Retinal pigment epithelial cell (primary cell): ENCODE measurements around the gene DIAPH3.
"Not testable (repeated sequence)": the region's sequence is repeated elsewhere in the genome, so short reads cannot be mapped to it uniquely, and the experiment has no call there.

Experiments used
- DNase-seq: peaks from one replicate; pipeline ENCODE4 v3.0.0-alpha.2; 2010; ENCODE audit warnings: low read depth
- H3K4me3 ChIP-seq: 2 replicates; pipeline ENCODE4 v1.5.1; 2011; ENCODE audit warnings: mild to moderate bottlenecking, low read length, control low read depth, moderate library complexity
- TF ChIP-seq, protein P1 (sequence below): conservative IDR thresholded peaks from 2 replicates; pipeline ENCODE4 v1.5.1; 2011; ENCODE audit warnings: low read depth, low read length, control low read depth, inconsistent platforms

Gene DIAPH3, protein sequence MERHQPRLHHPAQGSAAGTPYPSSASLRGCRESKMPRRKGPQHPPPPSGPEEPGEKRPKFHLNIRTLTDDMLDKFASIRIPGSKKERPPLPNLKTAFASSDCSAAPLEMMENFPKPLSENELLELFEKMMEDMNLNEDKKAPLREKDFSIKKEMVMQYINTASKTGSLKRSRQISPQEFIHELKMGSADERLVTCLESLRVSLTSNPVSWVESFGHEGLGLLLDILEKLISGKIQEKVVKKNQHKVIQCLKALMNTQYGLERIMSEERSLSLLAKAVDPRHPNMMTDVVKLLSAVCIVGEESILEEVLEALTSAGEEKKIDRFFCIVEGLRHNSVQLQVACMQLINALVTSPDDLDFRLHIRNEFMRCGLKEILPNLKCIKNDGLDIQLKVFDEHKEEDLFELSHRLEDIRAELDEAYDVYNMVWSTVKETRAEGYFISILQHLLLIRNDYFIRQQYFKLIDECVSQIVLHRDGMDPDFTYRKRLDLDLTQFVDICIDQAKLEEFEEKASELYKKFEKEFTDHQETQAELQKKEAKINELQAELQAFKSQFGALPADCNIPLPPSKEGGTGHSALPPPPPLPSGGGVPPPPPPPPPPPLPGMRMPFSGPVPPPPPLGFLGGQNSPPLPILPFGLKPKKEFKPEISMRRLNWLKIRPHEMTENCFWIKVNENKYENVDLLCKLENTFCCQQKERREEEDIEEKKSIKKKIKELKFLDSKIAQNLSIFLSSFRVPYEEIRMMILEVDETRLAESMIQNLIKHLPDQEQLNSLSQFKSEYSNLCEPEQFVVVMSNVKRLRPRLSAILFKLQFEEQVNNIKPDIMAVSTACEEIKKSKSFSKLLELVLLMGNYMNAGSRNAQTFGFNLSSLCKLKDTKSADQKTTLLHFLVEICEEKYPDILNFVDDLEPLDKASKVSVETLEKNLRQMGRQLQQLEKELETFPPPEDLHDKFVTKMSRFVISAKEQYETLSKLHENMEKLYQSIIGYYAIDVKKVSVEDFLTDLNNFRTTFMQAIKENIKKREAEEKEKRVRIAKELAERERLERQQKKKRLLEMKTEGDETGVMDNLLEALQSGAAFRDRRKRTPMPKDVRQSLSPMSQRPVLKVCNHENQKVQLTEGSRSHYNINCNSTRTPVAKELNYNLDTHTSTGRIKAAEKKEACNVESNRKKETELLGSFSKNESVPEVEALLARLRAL

DNA sequence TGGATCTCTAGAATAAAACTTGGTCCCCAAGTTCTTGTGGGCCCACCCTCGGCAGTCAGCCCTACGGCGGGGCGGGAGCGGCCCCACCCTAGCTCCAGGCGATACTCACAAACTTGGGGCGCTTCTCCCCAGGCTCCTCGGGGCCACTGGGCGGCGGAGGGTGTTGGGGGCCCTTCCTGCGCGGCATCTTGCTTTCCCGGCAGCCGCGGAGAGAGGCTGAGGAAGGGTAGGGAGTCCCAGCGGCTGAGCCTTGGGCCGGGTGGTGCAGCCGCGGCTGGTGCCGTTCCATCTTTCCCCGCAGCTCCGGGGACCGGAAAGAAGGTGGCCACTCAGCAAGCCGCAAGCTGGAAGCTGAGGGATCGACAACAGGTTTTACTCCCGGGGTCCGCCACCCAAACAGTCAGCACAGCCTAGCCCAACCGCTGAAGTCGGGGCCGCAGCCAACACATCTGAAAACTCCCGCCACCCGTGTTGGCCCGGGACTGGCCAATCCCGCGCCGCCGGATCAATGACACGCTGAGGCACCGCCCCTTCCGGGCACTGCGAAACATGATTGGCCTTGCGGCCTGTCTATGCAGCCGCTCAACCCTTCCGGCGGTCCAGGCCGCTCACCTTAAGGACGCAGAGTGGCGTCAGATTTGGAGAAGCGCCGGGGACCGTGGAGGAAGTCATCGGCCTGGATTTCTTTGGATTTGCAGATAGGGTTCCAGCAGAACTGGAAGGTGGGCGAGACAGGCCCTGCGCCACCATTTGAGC is at the start of gene DIAPH3:
Gene DIAPH3, minus strand, starts transcription at position 451 of the 756 bp plus-strand sequence. Its CDS starts 162 bp downstream, at position 289.
- peak within 1 kb of the TSS; percentile 90 for H3K4me3 ChIP-seq
- DNase-seq: peak; percentile 81
- TF ChIP-seq, protein P1, sequence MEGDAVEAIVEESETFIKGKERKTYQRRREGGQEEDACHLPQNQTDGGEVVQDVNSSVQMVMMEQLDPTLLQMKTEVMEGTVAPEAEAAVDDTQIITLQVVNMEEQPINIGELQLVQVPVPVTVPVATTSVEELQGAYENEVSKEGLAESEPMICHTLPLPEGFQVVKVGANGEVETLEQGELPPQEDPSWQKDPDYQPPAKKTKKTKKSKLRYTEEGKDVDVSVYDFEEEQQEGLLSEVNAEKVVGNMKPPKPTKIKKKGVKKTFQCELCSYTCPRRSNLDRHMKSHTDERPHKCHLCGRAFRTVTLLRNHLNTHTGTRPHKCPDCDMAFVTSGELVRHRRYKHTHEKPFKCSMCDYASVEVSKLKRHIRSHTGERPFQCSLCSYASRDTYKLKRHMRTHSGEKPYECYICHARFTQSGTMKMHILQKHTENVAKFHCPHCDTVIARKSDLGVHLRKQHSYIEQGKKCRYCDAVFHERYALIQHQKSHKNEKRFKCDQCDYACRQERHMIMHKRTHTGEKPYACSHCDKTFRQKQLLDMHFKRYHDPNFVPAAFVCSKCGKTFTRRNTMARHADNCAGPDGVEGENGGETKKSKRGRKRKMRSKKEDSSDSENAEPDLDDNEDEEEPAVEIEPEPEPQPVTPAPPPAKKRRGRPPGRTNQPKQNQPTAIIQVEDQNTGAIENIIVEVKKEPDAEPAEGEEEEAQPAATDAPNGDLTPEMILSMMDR: no peak

DNA sequence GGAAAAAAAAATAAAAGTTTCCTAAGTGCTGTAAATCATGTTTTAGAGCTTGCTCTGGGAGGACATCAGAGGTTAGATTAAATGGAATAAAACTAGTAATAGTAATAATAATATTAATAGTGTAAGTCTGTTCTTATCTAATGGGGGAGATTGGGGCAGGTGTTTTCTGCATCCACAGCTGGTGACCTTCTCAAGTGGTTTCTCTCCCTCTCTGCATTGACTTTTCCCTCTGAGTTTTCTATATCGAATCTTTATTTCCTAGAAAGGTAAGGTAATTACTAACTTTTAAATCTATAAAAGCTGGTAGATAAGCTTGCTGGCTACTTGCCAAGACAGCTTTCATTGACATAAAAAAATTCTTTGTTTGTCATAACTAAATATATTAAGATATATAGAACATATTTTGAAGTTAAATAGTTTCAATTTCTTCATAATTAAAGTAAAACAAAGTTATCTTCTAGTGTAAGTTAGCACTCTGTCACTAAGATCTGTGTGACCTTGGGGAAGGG is 49.6 kb upstream of the DIAPH3 start:
- TF ChIP-seq, protein P1: no peak
- H3K4me3 ChIP-seq: no peak overlapping the region
- DNase-seq: no peak

DNA sequence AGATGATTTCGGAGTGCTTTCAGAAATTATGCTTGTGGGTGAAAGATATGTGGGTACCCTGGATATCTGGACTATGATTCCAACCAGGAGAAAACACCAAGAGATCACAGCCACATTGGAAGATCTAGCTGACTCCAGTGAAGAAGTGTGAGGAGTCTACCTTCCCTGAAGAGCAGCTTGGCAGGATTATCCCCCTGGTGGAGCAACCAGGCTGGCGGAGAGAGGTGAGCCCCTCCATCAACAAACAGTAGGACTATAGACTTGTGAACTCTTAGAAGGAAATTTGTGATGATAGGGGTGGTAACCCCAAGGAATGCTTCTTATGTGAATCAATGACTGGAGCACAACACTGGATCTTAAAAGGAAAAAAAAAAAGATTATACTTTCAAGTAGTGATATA is 47.8 kb upstream of the DIAPH3 start:
- no peak overlapping the region for H3K4me3 ChIP-seq
- TF ChIP-seq, protein P1: no peak
- DNase-seq: no peak

DNA sequence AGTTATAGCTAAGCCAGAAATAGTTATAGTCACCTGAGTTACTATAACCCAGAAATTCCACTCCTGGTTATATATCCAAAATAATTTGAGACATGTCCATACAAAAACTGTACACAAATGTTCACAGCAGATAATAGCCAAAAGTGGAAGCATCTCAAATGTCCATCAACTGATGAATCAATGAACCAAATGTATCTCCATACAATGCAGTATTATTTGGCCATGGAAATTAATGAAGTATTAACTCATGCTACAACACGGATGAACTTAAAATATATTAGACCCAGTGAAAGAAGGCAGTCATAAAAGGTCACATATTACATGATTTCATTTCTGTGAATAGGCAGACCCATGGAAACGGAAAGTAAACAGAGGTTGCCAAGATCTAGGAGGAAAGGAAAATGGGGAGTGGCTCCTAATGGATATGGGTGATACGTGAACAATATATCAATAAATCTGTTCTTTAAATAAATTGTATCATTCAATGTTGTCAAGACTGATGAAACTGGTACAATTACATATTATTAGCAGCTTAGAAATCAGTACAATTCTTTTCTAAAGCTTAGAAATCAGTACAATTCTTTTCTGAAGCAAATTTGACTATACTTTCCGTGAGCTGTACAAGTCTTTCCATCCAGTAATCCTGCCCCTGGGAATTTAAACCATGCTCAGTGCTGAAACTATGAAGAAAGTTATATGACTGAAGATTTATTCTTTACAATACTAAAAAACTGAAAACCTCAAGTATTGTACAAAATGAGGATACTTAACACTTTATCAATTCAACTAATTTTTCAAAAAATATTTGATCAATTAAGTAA is 47.0 kb upstream of the DIAPH3 start:
- TF ChIP-seq, protein P1: no peak
- no peak overlapping the region for H3K4me3 ChIP-seq
- no peak for DNase-seq

DNA sequence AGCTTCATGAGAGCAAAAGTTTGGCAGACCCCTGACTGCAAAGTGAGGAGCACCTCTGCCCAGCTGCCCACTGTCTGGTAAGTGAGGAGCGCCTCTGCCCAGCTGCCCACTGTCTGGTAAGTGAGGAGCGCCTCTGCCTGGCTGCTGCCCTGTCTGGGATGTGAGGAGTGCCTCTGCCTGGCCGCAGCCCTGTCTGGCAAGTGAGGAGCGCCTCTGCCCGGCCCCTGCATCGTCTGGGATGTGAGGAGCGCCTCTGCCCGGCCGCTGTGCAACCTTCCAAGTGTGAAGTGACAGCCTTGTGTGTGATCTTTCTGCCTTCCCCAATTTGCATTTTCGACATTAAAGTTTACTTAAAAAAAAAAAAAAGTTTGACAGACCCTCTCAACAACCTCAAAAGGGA is 41.8 kb upstream of the DIAPH3 start:
- H3K4me3 ChIP-seq, DNase-seq: not testable (repeated sequence)

DNA sequence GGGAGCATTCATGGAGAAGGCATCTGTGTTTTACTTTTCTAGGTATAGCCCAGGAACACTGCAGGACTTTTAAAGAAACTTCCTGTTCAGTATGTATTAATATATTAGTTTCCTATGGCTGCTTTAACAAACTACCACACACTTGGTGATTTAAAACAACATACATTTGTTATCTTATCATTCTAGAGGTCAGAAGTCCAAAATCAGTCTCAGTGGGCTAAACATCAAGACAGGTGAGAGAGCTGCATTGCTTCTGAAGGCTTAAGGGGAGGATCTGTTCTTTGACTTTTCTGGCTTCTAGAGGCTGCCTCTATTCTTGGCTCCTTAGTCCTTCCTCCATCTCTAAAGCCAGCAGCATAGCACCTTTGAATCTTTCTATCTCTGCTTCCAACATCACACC is 37.6 kb upstream of the DIAPH3 start:
- DNase-seq: no peak
- H3K4me3 ChIP-seq: no peak overlapping the region

DNA sequence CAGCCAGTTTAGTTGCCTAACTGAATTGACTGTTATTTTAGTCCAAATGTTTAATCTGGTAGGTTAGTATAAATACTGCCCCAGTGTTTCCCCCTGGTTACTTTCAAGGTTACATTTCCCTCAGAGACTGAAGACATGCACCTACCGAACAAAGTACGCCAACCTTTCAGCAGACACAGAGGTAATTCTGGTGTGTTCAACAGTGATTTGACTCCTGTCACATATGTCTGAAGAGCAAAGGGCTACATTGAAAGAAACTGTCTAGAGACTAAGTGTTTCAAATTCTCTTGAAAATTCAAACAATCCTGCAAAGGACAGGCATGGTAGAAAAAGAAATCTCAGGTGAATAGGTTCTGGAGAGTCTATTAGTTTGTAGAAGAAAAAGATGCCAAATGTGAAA is 32.2 kb upstream of the DIAPH3 start:
- H3K4me3 ChIP-seq, DNase-seq: not testable (repeated sequence)

More for the DNA sequence above, 37.6 kb upstream of the DIAPH3 start:
- TF ChIP-seq, protein P1: no peak
